GM19351 (cell line): ENCODE measurements around the gene ZBTB5.
"Not testable (repeated sequence)": the region's sequence is repeated elsewhere in the genome, so short reads cannot be mapped to it uniquely, and the experiment has no call there.

ENCODE experiments used
- ATAC-seq: cut with Tn5 transposase; IDR thresholded peaks from one replicate; pipeline ENCODE4 v1.9.1; 2021; ENCODE audit warnings: mild to moderate bottlenecking, moderate library complexity; ENCODE audit not compliant: unreplicated experiment

The ZBTB5 gene

GRCh38 chr9:37426431-37426830 is 38.8 kb downstream of the ZBTB5 start:
- not testable (repeated sequence) for ATAC-seq

- ATAC-seq: no peak
These were observed 39.9 kb downstream of the ZBTB5 start for GRCh38 chr9:37425298-37425752.

- ATAC-seq: no peak
These were observed 40.5 kb downstream of the ZBTB5 start for GRCh38 chr9:37424686-37425297.

GRCh38 chr9:37424204-37424685 is 41.0 kb downstream of the ZBTB5 start:
- ATAC-seq: no peak

- ATAC-seq: no peak
These were observed 41.7 kb downstream of the ZBTB5 start for GRCh38 chr9:37423508-37423907.

- ATAC-seq: peak; percentile 94
These were observed 42.8 kb downstream of the ZBTB5 start, which contains the start of gene GRHPR for GRCh38 chr9:37422289-37423104. Gene GRHPR, plus strand, starts transcription at chr9:37422696. Its CDS starts 55 bp downstream, at chr9:37422751.

GRCh38 chr9:37421914-37422288 is 43.3 kb downstream of the ZBTB5 start:
- no peak for ATAC-seq

GRCh38 chr9:37420271-37421215 is 44.7 kb downstream of the ZBTB5 start:
- ATAC-seq: no peak

- no peak for ATAC-seq
These were observed 46.0 kb downstream of the ZBTB5 start for GRCh38 chr9:37419204-37419603.

GRCh38 chr9:37417857-37418618 is 47.2 kb downstream of the ZBTB5 start:
- ATAC-seq: no peak

GRCh38 chr9:37417252-37417803 is 47.9 kb downstream of the ZBTB5 start:
- ATAC-seq: no peak

GRCh38 chr9:37415011-37415719 is 50.1 kb downstream of the ZBTB5 start:
- ATAC-seq: peak; percentile 36

- ATAC-seq: no peak
These were observed 50.7 kb downstream of the ZBTB5 start for GRCh38 chr9:37414503-37414943.

- ATAC-seq: no peak
These were observed 51.9 kb downstream of the ZBTB5 start for GRCh38 chr9:37413311-37413710.

GRCh38 chr9:37412431-37413151 is 52.7 kb downstream of the ZBTB5 start:
- ATAC-seq: no peak

GRCh38 chr9:37410969-37411785 is 54.1 kb downstream of the ZBTB5 start:
- peak; percentile 31 for ATAC-seq

- ATAC-seq: no peak
These were observed 54.8 kb downstream of the ZBTB5 start for GRCh38 chr9:37410354-37410861.
